Mesodermal cell (in vitro differentiated cells): Measurements from ENCODE around the gene MGRN1.

ENCODE experiments used
- H3K27ac ChIP-seq: 2 replicates; pipeline ENCODE4 v1.7.0; 2013; ENCODE audit warnings: mild to moderate bottlenecking, low read depth, low read length, moderate library complexity; ENCODE audit not compliant: severe bottlenecking
- H3K36me3 ChIP-seq: 2 replicates; pipeline ENCODE4 v1.7.1; 2013; ENCODE audit warnings: mild to moderate bottlenecking, low read length, moderate library complexity; ENCODE audit not compliant: control insufficient read depth, insufficient read depth
- H3K4me1 ChIP-seq: one replicate; pipeline ENCODE4 v1.7.1; 2013; ENCODE audit warnings: mild to moderate bottlenecking, low read length; ENCODE audit not compliant: insufficient read depth, control insufficient read depth, poor library complexity, severe bottlenecking
- H3K4me3 ChIP-seq: 2 replicates; pipeline ENCODE4 v1.7.0; 2013; ENCODE audit warnings: low read length, control low read depth, mild to moderate bottlenecking; ENCODE audit not compliant: insufficient read depth, poor library complexity, severe bottlenecking; ENCODE audit errors: extremely low read depth
- H3K9me3 ChIP-seq: 2 replicates; pipeline ENCODE4 v1.7.1; 2013; ENCODE audit warnings: mild to moderate bottlenecking, low read length, moderate library complexity; ENCODE audit not compliant: control insufficient read depth
- WGBS, 2 experiments: methylation state at CpG; one replicate each; pipeline ENCODE4 v1.1.5; 2013; ENCODE audit warnings: missing lambda C conversion rate in 2 of 2; ENCODE audit not compliant: insufficient coverage in 2 of 2; 5-methylcytosine and 5-hydroxymethylcytosine counted together

MGRN1 gene

GRCh38 chr16:4703906-4704305 lies 79.3 kb downstream of the MGRN1 start:
- Histone ChIP-seq H3K4me3 (no peak overlapping the region), H3K36me3 (peaks cover 68% of the 10 kb centered on the region), H3K9me3 (no peaks in the 10 kb centered on the region), H3K27ac (no peak overlapping the region), H3K4me1 (no peaks in the 10 kb centered on the region)
- WGBS, 2 experiments, result 95 to 98% methylated on average over 6 to 7 of the region's 7 CpGs

GRCh38 chr16:4704491-4704890 lies 79.9 kb downstream of the MGRN1 start:
- 94 to 95% methylated on average over 6 of the region's 8 CpGs for WGBS, 2 experiments
- Histone ChIP-seq H3K4me1 (no peaks in the 10 kb centered on the region), H3K4me3 (no peak overlapping the region), H3K9me3 (no peaks in the 10 kb centered on the region), H3K27ac (no peak overlapping the region), H3K36me3 (peaks cover 68% of the 10 kb centered on the region)

GRCh38 chr16:4704913-4705312 lies 80.3 kb downstream of the MGRN1 start:
- Histone ChIP-seq H3K4me1 (no peaks in the 10 kb centered on the region), H3K27ac (no peak overlapping the region), H3K9me3 (no peaks in the 10 kb centered on the region), H3K4me3 (no peak overlapping the region), H3K36me3 (peaks cover 69% of the 10 kb centered on the region)
- whole genome bisulfite sequencing, 2 experiments, result 95 to 97% methylated on average over 11 to 14 of the region's 14 CpGs

- Histone ChIP-seq H3K4me3 (no peak overlapping the region), H3K4me1 (no peaks in the 10 kb centered on the region), H3K27ac (no peak overlapping the region), H3K9me3 (no peaks in the 10 kb centered on the region), H3K36me3 (peaks cover 70% of the 10 kb centered on the region)
- 81 to 93% methylated on average over 4 to 6 of the region's 7 CpGs for WGBS, 2 experiments
Measured at GRCh38 chr16:4706871-4707270, 82.2 kb downstream of the MGRN1 start.

- WGBS, 2 experiments, result 100% methylated on average over 1 to 2 of the region's 4 CpGs
- Histone ChIP-seq H3K4me1 (no peaks in the 10 kb centered on the region), H3K36me3 (peaks cover 77% of the 10 kb centered on the region), H3K4me3 (no peak overlapping the region), H3K9me3 (no peaks in the 10 kb centered on the region), H3K27ac (no peak overlapping the region)
Measured at GRCh38 chr16:4709481-4709880, 84.9 kb downstream of the MGRN1 start.

- H3K4me3 ChIP-seq, result no peak overlapping the region
- H3K27ac ChIP-seq, result no peak overlapping the region
- peaks cover 68% of the 10 kb centered on the region for H3K36me3 ChIP-seq
- no peaks in the 10 kb centered on the region for H3K9me3 ChIP-seq
- no peaks in the 10 kb centered on the region for H3K4me1 ChIP-seq
- 79 to 84% methylated on average over 17 of the region's 18 CpGs for WGBS, 2 experiments
Measured at GRCh38 chr16:4713663-4714501, 89.3 kb downstream of the MGRN1 start.

- Histone ChIP-seq H3K4me1 (no peaks in the 10 kb centered on the region), H3K9me3 (no peaks in the 10 kb centered on the region), H3K27ac (no peak overlapping the region), H3K36me3 (peaks cover 57% of the 10 kb centered on the region), H3K4me3 (no peak overlapping the region)
- WGBS, 2 experiments, result 88% methylated on average over 2 of the region's 2 CpGs; no CpG with 5 or more reads in 1 of the 2 experiments
Measured at GRCh38 chr16:4714996-4715395, 90.4 kb downstream of the MGRN1 start.

GRCh38 chr16:4718466-4718865 lies 93.8 kb downstream of the MGRN1 start:
- no peaks in the 10 kb centered on the region for H3K4me1 ChIP-seq
- 20 to 50% methylated on average over 3 to 4 of the region's 5 CpGs for WGBS, 2 experiments
- no peak overlapping the region for H3K27ac ChIP-seq
- H3K4me3 ChIP-seq, result no peak overlapping the region
- H3K9me3 ChIP-seq, result no peaks in the 10 kb centered on the region
- peaks cover 33% of the 10 kb centered on the region for H3K36me3 ChIP-seq

GRCh38 chr16:4723071-4723767 lies 98.6 kb downstream of the MGRN1 start:
- peaks cover 38% of the 10 kb centered on the region for H3K36me3 ChIP-seq
- no peaks in the 10 kb centered on the region for H3K4me1 ChIP-seq
- no peak overlapping the region for H3K27ac ChIP-seq
- H3K9me3 ChIP-seq, result no peaks in the 10 kb centered on the region
- no peak overlapping the region for H3K4me3 ChIP-seq
- WGBS, 2 experiments, result 97 to 98% methylated on average over 6 to 12 of the region's 14 CpGs

- no peak overlapping the region for H3K27ac ChIP-seq
Measured at GRCh38 chr16:4724661-4725270, 100.1 kb downstream of the MGRN1 start.

More at GRCh38 chr16:4724661-4725270, 100.1 kb downstream of the MGRN1 start:
- Histone ChIP-seq H3K4me3 (no peak overlapping the region), H3K9me3 (no peaks in the 10 kb centered on the region), H3K4me1 (no peaks in the 10 kb centered on the region), H3K36me3 (peaks cover 47% of the 10 kb centered on the region)
- 92 to 98% methylated on average over 9 to 11 of the region's 11 CpGs for WGBS, 2 experiments
